ENCODE data around the gene MAST1. TPM values are rescaled to one million over a fixed set of nuclear protein-coding genes. Genes with fewer than 3 reads are reported as not detected.

MAST1 gene
- polyA plus RNA-seq, 2 of the 4 experiments (the other 2 are of a cell fraction): 1.4 to 2.2 TPM

DNA sequence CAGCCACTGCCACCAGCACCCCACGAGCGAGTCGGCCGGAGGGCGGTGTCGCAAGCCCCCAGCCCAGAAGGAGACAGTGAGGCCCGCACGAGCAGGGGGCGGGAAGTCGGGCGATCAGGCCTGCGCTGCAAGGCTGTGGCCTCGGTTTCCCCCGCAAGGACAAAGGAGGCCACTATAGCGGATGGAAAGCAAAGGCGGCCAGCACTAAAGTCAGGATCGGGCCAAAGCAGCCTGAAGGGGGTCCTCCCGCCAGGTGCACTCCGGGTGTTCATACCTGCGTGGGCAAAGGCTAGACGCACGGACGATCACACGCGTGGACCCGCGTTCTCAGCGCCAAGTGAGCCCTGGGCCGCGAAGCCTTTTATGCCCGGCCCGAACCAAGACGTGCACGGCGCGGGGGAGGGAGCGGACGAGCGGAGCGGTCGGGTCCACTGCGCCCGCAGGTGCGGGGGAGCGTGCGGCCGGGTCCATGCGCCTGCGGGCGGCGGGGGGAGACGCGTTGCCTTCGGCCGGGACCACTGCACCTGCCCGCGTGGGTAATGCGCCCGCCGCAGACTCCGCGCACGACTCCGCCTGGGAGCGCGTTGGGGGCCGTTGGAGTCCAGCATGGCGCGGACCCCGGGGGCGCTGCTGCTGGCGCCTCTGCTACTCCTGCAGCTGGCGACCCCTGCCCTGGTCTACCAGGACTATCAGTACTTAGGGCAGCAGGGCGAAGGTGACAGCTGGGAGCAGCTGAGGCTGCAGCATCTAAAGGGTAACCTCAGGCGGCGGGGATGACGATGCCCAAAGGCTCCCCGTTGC lies 36.6 kb upstream of the MAST1 start, which contains the start of the genes PRDX2 and THSD8:
Gene PRDX2 (minus strand): TSS at position 335 of the 801 bp plus-strand sequence. CDS start 539 bp downstream, outside the sequence.
Gene THSD8 (plus strand): TSS at position 604 of the 801 bp plus-strand sequence. CDS start 3 bp downstream, at position 607.
- no peaks in the 10 kb centered on the region for H3K9me3 ChIP-seq
- H3K4me3 ChIP-seq: no peak within 1 kb of the TSS
- WGBS (ENCODE audit: missing lambda C conversion rate): 59% methylated on average over 48 of the region's 78 CpGs
- no peak for TF ChIP-seq POLR2AphosphoS2 (conservative IDR thresholded peaks at IDR 0.05; ENCODE audit: low read length)
- no peak for TF ChIP-seq GATA3 (IDR thresholded peaks at IDR 0.05; ENCODE audit: borderline replicate concordance)
- no peak for TF ChIP-seq RARB (CRISPR knock-in tag; IDR thresholded peaks at IDR 0.05)
- no peak for TF ChIP-seq PHF8 (IDR thresholded peaks at IDR 0.05; ENCODE audit: borderline replicate concordance, low read depth)
- TF ChIP-seq MAZ (IDR thresholded peaks at IDR 0.05; ENCODE audit: borderline replicate concordance, low read depth, low read length): no peak
- TF ChIP-seq JUN (IDR thresholded peaks at IDR 0.05): no peak
- TF ChIP-seq FOXS1 (CRISPR knock-in tag; IDR thresholded peaks at IDR 0.05): no peak
- TF ChIP-seq, protein P1, sequence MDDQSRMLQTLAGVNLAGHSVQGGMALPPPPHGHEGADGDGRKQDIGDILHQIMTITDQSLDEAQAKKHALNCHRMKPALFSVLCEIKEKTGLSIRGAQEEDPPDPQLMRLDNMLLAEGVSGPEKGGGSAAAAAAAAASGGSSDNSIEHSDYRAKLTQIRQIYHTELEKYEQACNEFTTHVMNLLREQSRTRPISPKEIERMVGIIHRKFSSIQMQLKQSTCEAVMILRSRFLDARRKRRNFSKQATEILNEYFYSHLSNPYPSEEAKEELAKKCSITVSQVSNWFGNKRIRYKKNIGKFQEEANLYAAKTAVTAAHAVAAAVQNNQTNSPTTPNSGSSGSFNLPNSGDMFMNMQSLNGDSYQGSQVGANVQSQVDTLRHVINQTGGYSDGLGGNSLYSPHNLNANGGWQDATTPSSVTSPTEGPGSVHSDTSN (IDR thresholded peaks at IDR 0.05): no peak
- TF ChIP-seq HMGXB4 (CRISPR knock-in tag; IDR thresholded peaks at IDR 0.05; ENCODE audit: borderline replicate concordance): no peak
- no peak for TF ChIP-seq CHD2 (IDR thresholded peaks at IDR 0.05; ENCODE audit: low read length, partially characterized antibody)
- TF ChIP-seq, protein P2, sequence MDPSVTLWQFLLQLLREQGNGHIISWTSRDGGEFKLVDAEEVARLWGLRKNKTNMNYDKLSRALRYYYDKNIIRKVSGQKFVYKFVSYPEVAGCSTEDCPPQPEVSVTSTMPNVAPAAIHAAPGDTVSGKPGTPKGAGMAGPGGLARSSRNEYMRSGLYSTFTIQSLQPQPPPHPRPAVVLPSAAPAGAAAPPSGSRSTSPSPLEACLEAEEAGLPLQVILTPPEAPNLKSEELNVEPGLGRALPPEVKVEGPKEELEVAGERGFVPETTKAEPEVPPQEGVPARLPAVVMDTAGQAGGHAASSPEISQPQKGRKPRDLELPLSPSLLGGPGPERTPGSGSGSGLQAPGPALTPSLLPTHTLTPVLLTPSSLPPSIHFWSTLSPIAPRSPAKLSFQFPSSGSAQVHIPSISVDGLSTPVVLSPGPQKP (IDR thresholded peaks at IDR 0.05; ENCODE audit: low read depth, low read length): no peak
- no peak for TF ChIP-seq ZC3H11A (IDR thresholded peaks at IDR 0.05)
- no peak for TF ChIP-seq KDM1A (IDR thresholded peaks at IDR 0.05; ENCODE audit: low read depth)
- TF ChIP-seq NR3C1 (IDR thresholded peaks at IDR 0.05): no peak
- TF ChIP-seq SREBF2 (IDR thresholded peaks at IDR 0.05): no peak
- TF ChIP-seq CEBPB (IDR thresholded peaks at IDR 0.05): no peak
- no peak for TF ChIP-seq FOSL2 (IDR thresholded peaks at IDR 0.05)
- no peak for TF ChIP-seq FOSL2 (CRISPR knock-in tag; IDR thresholded peaks at IDR 0.05)
- TF ChIP-seq HOXB5 (CRISPR knock-in tag; IDR thresholded peaks at IDR 0.05): no peak
- TF ChIP-seq E2F6 (IDR thresholded peaks at IDR 0.05; ENCODE audit: borderline replicate concordance, low read depth): no peak
- no peak for TF ChIP-seq RFX5 (IDR thresholded peaks at IDR 0.05)
- ChIA-PET POLR2A (no interaction called here), CTCF (interaction anchor here (1.3 to 17.4 kb wide), 2 partner anchors 35 to 46 kb away, joined by 5 to 901 read pairs; partner anchors contain the start of gene HOOK2)
- FAIRE-seq (no peak), ATAC-seq (no peak), DNase-seq (ENCODE audit: low read depth in 1 of 2, low spot score in 1 of 2) (no peak)
- no peak within 1 kb of the TSS for H3K27ac ChIP-seq
- H3K4me1 ChIP-seq: no peaks in the 10 kb centered on the region
- no peak within 1 kb of the TSS for H3K4me2 ChIP-seq

All from A549 (cell line).